ENCODE results near the gene EPB41L4B. TPM values are rescaled to one million over a fixed set of nuclear protein-coding genes. Genes with fewer than 3 reads are reported as not detected.

Gene EPB41L4B
- total and polyA plus RNA-seq, 2 of the 4 experiments (the other 2 are of a cell fraction): 0.36 to 0.54 TPM

DNA sequence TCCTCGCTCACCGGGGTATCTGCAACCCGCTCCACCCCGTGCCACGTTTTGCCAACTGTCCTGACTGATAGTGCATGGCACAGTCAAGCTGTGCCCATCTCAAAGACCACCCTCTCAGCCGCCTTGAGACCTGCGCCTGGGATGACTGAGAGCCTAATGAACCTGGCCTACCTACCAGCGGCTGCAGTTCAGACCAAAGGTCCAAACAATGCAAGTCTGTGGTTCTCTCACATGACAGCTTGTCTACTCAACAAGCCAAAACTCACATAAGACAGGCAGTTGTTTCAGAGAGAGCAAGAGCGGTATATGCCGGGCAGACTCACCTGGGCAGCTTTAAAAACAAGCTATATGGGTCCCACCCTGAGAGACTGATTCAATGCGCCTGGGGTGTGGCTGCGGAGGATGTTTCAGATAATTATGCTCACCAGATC, 70.5 kb downstream of the EPB41L4B start:
- in situ Hi-C loops (cut with MboI; ENCODE audit: low sequenced_read_pairs) (no loop called here), dilution Hi-C loops (cut with HindIII; ENCODE audit: low sequenced_read_pairs, unreplicated experiment) (no loop called here), intact Hi-C loops (cut with micrococcal nuclease) (loop anchor here (10.0 kb wide), 1 partner anchor 136 kb away; the partner anchor contains the start of gene TMEM245)
- no peaks in the 10 kb centered on the region for H3K9me3 ChIP-seq (ENCODE audit: control insufficient read depth, insufficient read depth, low read length)
- no peak overlapping the region for H3K4me3 ChIP-seq (ENCODE audit: insufficient read depth, low read depth, low read length)
- H3K36me3 ChIP-seq (ENCODE audit: control insufficient read depth, insufficient read depth, low read length): no peaks in the 10 kb centered on the region
- no peak overlapping the region for H3K56ac ChIP-seq (ENCODE audit: extremely low read depth, insufficient read depth, low read length)
- no peaks in the 10 kb centered on the region for H3K79me1 ChIP-seq (ENCODE audit: low read depth in 1 of 2, low read length in 2 of 2)
- peaks cover 18% of the 10 kb centered on the region; the same call in 1 of the 2 replicates for H3K9me1 ChIP-seq (ENCODE audit: insufficient read depth, low read length)
- no peak for ATAC-seq (ENCODE audit: low read depth)
- no peak overlapping the region for H3K23ac ChIP-seq (ENCODE audit: low read depth, low read length)
- H2AK9ac ChIP-seq (replicated peaks; ENCODE audit: low read depth, low read length, poor library complexity): no peak overlapping the region
- POLR2A ChIA-PET (ENCODE audit: unreplicated experiment): no interaction called here
- no peak overlapping the region for H4K5ac ChIP-seq (ENCODE audit: low read depth, low read length)
- WGBS, 2 experiments (ENCODE audit: extremely low coverage in 2 of 2, insufficient read length in 1 of 2): 93% methylated on average over 4 of the region's 12 CpGs; no CpG with 5 or more reads in 1 of the 2 experiments
- H2BK5ac ChIP-seq (ENCODE audit: low read depth, low read length, poor library complexity, severe bottlenecking): no peak overlapping the region
- H3K27me3 ChIP-seq (ENCODE audit: control insufficient read depth, insufficient read depth, low read length): no peaks in the 10 kb centered on the region
- H3K18ac ChIP-seq (ENCODE audit: low read depth, low read length): no peak overlapping the region
- H2AFZ ChIP-seq (replicated peaks; ENCODE audit: low read length, poor library complexity): peak overlapping the region; percentile 30
- peak overlapping the region; percentile 30; the same call in 1 of the 2 replicates for H2AK5ac ChIP-seq (ENCODE audit: low read depth, low read length)
- peaks cover 27% of the 10 kb centered on the region for H3K4me1 ChIP-seq (ENCODE audit: control insufficient read depth, insufficient read depth, low read length)
- H2BK120ac ChIP-seq (ENCODE audit: low read depth, low read length): peak overlapping the region; percentile 52; the same call in 1 of the 2 replicates
- H3K14ac ChIP-seq (replicated peaks; ENCODE audit: low read depth, low read length): no peak overlapping the region
- H4K91ac ChIP-seq (ENCODE audit: insufficient read depth, low read depth, low read length): no peak overlapping the region
- no TSS peak for BruUV-seq (replicated peaks)
- H2BK15ac ChIP-seq (ENCODE audit: low read depth, low read length): no peak overlapping the region
- H3K27ac ChIP-seq (ENCODE audit: insufficient read depth, low read length): no peak overlapping the region
- no peak overlapping the region for H3K9ac ChIP-seq (ENCODE audit: low read depth, low read length)
- TF ChIP-seq, protein P1, sequence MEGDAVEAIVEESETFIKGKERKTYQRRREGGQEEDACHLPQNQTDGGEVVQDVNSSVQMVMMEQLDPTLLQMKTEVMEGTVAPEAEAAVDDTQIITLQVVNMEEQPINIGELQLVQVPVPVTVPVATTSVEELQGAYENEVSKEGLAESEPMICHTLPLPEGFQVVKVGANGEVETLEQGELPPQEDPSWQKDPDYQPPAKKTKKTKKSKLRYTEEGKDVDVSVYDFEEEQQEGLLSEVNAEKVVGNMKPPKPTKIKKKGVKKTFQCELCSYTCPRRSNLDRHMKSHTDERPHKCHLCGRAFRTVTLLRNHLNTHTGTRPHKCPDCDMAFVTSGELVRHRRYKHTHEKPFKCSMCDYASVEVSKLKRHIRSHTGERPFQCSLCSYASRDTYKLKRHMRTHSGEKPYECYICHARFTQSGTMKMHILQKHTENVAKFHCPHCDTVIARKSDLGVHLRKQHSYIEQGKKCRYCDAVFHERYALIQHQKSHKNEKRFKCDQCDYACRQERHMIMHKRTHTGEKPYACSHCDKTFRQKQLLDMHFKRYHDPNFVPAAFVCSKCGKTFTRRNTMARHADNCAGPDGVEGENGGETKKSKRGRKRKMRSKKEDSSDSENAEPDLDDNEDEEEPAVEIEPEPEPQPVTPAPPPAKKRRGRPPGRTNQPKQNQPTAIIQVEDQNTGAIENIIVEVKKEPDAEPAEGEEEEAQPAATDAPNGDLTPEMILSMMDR (conservative IDR thresholded peaks at IDR 0.05; ENCODE audit: low read depth, low read length): no peak
- no peak for TF ChIP-seq POLR2A (IDR thresholded peaks at IDR 0.05; ENCODE audit: low read depth, low read length)
- TF ChIP-seq CHD1 (IDR thresholded peaks at IDR 0.05; ENCODE audit: low read depth, low read length): no peak
- no peak overlapping the region for H2BK20ac ChIP-seq (ENCODE audit: low read depth, low read length)
- H3K4me2 ChIP-seq (ENCODE audit: low read depth, low read length): no peak overlapping the region
- no peak overlapping the region for H4K8ac ChIP-seq (ENCODE audit: low read depth in 2 of 2, low read length in 2 of 2)
- DNase-seq: no peak
- no peaks in the 10 kb centered on the region for H4K20me1 ChIP-seq (ENCODE audit: insufficient read depth, low read length)
- 0 out of 2 replicates have a peak overlapping the region, but pooled peaks have one; percentile 24 for H3K4ac ChIP-seq (ENCODE audit: low read depth, low read length)
- CTCF ChIA-PET: no interaction called here

Measured in IMR-90 (cell line).